HPDE6-E6E7 (cell line): ENCODE measurements around the gene COPZ1.
"Not testable (repeated sequence)": the region's sequence is repeated elsewhere in the genome, so short reads cannot be mapped to it uniquely, and the experiment has no call there.

ENCODE experiments used
- DNase-seq: peaks from one replicate; pipeline ENCODE4 v3.0.0; 2011; ENCODE audit warnings: missing footprints; ENCODE audit errors: extremely low spot score

The COPZ1 gene, protein sequence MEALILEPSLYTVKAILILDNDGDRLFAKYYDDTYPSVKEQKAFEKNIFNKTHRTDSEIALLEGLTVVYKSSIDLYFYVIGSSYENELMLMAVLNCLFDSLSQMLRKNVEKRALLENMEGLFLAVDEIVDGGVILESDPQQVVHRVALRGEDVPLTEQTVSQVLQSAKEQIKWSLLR

DNA sequence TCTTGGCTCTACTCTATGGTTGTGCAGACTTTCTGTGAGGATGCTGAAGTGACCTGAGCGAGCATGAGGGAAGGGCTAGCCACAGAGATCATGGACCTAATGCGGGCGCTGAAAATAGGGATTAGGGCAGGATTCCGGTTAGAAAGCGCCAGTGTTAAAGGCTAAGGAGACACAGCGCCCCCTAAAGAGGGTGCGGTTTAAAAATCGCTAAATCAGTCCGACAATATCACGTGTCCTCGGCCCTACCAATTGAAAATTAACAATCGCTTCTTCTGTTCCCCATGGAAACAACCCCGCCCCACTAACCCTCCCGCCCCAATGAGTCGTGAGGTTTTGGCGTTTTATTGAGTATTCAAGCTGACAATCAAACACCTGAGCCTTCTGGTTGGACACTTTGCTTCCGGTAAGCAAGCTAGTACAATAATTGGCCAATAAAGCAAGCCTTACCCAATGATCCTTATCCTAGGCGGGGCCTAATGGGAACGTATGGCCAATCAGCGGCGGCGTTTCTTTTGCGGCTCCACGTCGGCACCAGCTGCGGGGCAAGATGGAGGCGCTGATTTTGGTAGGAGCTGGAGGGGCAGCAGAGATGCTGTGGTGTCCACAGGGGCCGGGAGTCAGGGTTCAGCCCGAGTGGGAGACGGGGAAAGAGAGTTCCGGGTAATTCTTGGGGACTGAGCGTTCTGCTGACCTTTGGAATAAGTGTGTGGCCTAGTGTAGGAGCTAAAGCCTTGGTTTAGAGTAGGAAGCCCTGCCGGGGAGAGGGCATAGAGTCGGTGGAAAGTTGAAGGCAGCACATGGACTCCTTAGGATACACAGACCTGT lies at the start of gene COPZ1:
TSS of gene COPZ1 (plus strand) at position 515 of the 825 bp plus-strand sequence. CDS start at position 548, 33 bp downstream.
- DNase-seq, result peak; percentile 98

GRCh38 chr12:54276368-54276767 lies 48.6 kb upstream of the COPZ1 start:
- DNase-seq, result no peak

- DNase-seq, result no peak
Observed at GRCh38 chr12:54277823-54278276, 47.1 kb upstream of the COPZ1 start.

DNA sequence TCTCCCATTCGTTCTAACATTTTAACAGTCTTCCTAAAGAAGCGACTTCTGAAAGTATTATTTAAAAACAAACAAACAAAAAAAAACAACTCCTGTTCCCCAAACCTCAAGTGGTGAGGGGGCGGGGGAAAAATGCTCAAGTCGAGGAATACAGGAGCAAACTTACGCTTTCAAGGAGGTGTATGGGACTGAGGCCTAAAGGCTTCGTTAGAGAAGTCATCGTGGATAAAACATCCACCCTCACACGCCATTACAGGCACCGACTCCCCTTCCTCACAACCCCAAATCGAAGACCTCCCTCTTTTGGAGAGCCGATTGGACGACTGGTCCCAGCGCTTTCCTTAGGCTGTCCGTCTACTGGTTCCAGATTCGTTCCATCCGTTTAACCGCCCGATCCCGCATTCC lies 45.7 kb upstream of the COPZ1 start:
- DNase-seq, result no peak

DNA sequence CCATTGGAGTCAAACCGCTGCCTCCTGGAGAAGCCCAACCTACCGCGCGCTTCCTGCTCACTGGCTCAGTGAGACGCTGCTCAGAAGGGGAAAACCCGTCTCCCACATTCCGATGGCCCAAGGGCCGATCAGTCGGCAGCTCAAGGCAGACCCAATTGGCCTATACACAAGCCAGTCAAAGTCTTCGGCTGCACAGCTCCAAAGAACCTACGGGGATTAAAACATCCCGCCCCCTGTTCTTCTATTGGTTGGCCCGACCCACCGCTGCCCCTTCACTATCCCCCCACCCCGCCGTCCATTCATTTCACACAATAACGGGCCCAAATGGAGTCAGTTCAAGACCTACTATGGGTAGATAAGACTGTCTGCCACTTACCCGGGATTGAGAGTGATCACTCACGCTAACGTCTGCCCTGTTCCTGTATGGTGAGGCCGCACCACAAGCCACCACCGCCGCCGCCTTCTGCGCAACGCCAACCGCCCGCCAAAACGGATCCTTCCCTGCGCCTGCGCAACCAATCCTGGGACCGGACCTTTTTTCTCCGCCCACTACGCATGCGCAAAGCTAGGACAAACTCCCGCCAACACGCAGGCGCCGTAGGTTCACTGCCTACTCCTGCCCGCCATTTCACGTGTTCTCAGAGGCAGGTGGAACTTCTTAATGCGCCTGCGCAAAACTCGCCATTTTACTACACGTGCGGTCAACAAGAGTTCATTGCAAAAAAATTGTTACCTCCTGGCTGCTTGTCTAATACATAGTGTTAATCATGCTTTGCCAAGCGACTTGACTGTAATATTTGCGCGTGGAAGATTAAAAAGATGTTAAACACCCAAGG lies 45.1 kb upstream of the COPZ1 start, which contains the start of gene CBX5:
TSS of gene CBX5 (minus strand) at position 491 of the 836 bp plus-strand sequence. CDS start 22,472 bp downstream, outside the sequence.
- DNase-seq, result peak; percentile 100

DNA sequence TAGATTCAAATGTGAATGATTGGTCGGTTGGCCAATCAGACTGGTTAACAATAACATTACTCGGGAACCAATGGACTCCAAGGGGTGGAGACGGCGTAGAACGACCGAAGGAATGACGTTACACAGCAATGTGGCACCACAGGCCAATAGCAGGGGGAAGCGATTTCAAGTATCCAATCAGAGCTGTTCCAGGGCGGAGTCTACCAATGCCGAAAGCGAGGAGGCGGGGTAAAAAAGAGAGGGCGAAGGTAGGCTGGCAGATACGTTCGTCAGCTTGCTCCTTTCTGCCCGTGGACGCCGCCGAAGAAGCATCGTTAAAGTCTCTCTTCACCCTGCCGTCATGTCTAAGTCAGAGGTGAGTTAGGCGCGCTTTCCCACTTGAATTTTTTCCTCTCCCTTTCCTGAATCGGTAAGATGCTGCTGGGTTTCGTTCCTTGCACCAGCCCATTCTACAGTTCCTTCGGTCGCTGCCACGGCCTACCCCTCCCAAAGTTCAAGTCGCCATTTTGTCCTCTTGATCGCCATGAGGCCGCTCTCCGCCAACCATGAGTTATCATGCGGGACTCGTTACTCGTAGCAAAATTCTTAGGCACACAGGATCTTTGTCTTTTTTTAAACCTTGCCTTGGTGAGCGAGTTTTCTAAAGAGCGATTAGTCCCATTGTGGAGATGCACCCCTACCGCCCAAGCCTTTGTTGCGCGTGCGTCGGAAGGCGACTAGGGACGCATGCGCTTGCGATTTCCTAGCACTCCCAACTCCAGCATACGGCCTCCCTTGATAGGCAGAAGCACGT lies 44.3 kb upstream of the COPZ1 start, which contains the start of gene HNRNPA1:
TSS of gene HNRNPA1 (plus strand) at position 259 of the 793 bp plus-strand sequence. CDS start at position 341, 82 bp downstream.
- DNase-seq, result peak; percentile 97

DNA sequence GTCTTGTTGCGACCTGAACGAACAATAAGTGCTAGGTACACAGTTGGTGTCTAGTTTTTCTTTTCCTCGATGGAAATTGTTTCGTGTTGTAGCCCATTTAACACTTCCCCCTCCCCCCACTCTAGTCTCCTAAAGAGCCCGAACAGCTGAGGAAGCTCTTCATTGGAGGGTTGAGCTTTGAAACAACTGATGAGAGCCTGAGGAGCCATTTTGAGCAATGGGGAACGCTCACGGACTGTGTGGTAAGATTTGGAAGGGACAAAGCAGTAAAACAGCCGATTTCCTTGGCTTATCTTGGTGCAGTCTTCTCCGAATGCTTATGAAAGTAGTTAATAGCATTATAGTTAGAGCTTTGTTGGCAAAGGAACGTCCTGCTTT lies 43.7 kb upstream of the COPZ1 start:
- not testable (repeated sequence) for DNase-seq

DNA sequence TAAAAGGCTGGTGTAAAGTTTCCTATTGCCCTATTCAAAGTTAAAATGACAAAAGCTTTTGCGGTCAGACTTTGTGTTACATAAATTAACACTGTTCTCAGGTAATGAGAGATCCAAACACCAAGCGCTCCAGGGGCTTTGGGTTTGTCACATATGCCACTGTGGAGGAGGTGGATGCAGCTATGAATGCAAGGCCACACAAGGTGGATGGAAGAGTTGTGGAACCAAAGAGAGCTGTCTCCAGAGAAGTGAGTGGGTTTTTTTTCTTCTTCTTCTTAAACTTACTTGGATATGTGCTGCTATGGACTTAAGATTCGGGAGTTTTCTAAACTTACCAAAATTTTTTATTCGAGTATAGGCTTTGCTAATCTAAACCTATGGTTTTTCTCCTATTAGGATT lies 43.2 kb upstream of the COPZ1 start:
- DNase-seq, result not testable (repeated sequence)

GRCh38 chr12:54282949-54283593 lies 41.9 kb upstream of the COPZ1 start:
- no peak for DNase-seq

GRCh38 chr12:54284070-54284780 lies 40.7 kb upstream of the COPZ1 start:
- DNase-seq, result not testable (repeated sequence)

DNA sequence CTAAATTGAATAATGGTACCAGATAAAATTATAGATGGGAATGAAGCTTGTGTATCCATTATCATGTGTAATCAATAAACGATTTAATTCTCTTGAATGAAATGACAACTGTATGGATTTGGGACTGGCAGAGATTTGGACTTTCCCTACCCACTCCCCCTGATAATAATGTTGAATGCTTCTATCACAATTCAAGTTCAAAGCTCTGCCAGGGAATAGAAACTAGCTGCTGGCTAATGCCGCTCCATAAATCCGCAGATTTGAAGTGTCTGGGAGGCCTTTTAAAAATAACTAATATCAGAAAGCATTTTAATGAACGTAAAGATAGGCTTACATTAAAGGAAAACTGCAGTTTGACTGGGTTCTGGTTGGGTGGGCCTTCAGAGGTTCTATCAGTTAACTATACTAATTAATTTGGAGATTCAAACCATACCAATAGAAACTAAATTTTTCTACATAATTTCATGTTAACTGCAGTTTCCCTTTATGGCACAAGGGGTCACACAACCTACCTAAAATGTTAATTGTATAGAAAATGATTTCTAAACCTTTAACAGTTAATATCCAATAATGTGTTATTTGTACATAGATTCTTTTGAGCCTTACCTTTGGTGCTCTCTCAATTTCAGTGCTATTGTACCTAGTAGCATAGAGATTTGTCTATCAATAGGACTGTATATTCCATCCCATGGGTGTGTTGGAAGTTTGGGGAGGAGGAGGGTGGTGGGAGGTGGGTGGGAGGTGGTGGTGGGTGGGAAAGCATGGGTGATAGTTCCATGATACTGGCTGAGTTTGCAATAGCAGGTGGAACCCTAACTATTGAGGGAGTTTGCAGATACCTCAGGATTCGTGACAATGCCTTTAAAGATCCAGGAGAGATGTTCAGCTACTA lies 39.5 kb upstream of the COPZ1 start:
- DNase-seq, result no peak

GRCh38 chr12:54286042-54287030 lies 38.6 kb upstream of the COPZ1 start:
- DNase-seq, result no peak

- no peak for DNase-seq
Observed at GRCh38 chr12:54287261-54288157, 37.4 kb upstream of the COPZ1 start.

GRCh38 chr12:54292083-54292930 lies 32.6 kb upstream of the COPZ1 start:
- no peak for DNase-seq

- no peak for DNase-seq
Observed at GRCh38 chr12:54292931-54293241, 32.0 kb upstream of the COPZ1 start.
